ENCODE measurements around the gene RNASE1. TPM values are rescaled to one million over a fixed set of nuclear protein-coding genes. Genes with fewer than 3 reads are reported as not detected.
"Not testable (repeated sequence)": the region's sequence is repeated elsewhere in the genome, so short reads cannot be mapped to it uniquely, and the experiment has no call there.

The RNASE1 gene
- total and polyA plus RNA-seq, 2 donors (not counting 3 experiments of a cell fraction or from before 2014, with no cell fraction given): 182 to 909 TPM

DNA sequence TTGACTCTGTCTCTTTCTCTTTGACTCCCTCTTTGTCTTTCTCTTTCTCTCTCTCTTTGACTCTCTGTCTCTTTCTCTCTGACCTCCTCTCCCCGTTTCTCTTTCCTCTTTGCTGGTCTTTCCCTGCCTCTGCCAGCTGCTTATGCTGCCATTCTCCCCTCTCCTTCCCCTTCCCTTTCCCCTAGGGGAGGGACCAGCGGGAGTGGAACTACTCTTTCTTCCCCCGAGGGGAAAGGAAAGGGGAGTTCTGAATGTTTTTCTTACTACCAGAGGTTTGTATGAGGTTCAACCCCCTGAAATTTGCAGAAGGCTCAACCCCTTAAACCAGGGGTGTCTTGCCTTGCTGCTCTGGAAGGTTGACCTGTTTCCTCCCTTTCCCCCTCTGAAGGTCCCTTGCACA, 24.7 kb upstream of the RNASE1 start:
- dilution Hi-C loops (cut with MboI; ENCODE audit: extremely low pct_ligation_motif_present, low sequenced_read_pairs) (no loop called here), intact Hi-C loops (cut with micrococcal nuclease) (no loop called here)
- H3K9me3 ChIP-seq (replicated peaks; ENCODE audit: control insufficient read depth, insufficient read depth, low read length): no peaks in the 10 kb centered on the region
- peaks cover 11% of the 10 kb centered on the region for H3K4me1 ChIP-seq (ENCODE audit: control insufficient read depth, extremely low read depth, insufficient read depth, low read length)
- no peaks in the 10 kb centered on the region for H3K36me3 ChIP-seq (ENCODE audit: control insufficient read depth in 2 of 2, extremely low read depth in 1 of 2, insufficient read depth in 2 of 2, low read length in 2 of 2)
- no TSS peak for BruUV-seq (replicated peaks)
- no peaks in the 10 kb centered on the region for H3K79me2 ChIP-seq (ENCODE audit: control insufficient read depth, insufficient read depth, low read length)
- no peaks in the 10 kb centered on the region for H4K20me1 ChIP-seq (replicated peaks; ENCODE audit: control insufficient read depth, extremely low read depth, insufficient read depth, low read length)
- CTCF ChIA-PET: interaction anchor here (1.0 kb wide), 1 partner anchor 24 kb away, joined by 3 read pairs; the partner anchor contains the start of gene RNASE1
- FAIRE-seq (no peak), DNase-seq (ENCODE audit: low read depth, low spot score) (no peak)
- no peak overlapping the region for H3K4me2 ChIP-seq (ENCODE audit: insufficient read depth, low read length)
- H3K4me3 ChIP-seq (replicated peaks in 1 of 3; ENCODE audit: insufficient read depth in 1 of 3, low read depth in 1 of 3, low read length in 3 of 3): no peak overlapping the region
- no peak overlapping the region for H3K9ac ChIP-seq (replicated peaks; ENCODE audit: extremely low read depth, insufficient read depth, low read length)
- POLR2A ChIA-PET: no interaction called here
- no peaks in the 10 kb centered on the region for H3K9me1 ChIP-seq (replicated peaks; ENCODE audit: control insufficient read depth, extremely low read depth, insufficient read depth, low read length)
- H3K27ac ChIP-seq (ENCODE audit: insufficient read depth, low read depth, low read length): no peak overlapping the region
- TF ChIP-seq MYC (IDR thresholded peaks at IDR 0.05; ENCODE audit: low read depth, low read length) (no peak), GATA2 (IDR thresholded peaks at IDR 0.05; ENCODE audit: insufficient read depth, insufficient read length, low read depth, low read length) (no peak), FOS (IDR thresholded peaks at IDR 0.05; ENCODE audit: borderline replicate concordance, insufficient read depth, low read length) (no peak), POLR2AphosphoS5 (IDR thresholded peaks at IDR 0.05; ENCODE audit: insufficient read depth, low read depth, low read length) (no peak), EZH2 (IDR thresholded peaks at IDR 0.05; ENCODE audit: borderline replicate concordance, low read depth, low read length, severe bottlenecking) (no peak), JUN (IDR thresholded peaks at IDR 0.05; ENCODE audit: borderline replicate concordance, insufficient read depth, insufficient read length, low read depth) (no peak), POLR2A (IDR thresholded peaks at IDR 0.05; ENCODE audit: low read depth, low read length) (no peak)
- TF ChIP-seq, protein P1, sequence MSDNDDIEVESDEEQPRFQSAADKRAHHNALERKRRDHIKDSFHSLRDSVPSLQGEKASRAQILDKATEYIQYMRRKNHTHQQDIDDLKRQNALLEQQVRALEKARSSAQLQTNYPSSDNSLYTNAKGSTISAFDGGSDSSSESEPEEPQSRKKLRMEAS (IDR thresholded peaks at IDR 0.05; ENCODE audit: insufficient read depth, insufficient read length): no peak
- TF ChIP-seq, protein P2, sequence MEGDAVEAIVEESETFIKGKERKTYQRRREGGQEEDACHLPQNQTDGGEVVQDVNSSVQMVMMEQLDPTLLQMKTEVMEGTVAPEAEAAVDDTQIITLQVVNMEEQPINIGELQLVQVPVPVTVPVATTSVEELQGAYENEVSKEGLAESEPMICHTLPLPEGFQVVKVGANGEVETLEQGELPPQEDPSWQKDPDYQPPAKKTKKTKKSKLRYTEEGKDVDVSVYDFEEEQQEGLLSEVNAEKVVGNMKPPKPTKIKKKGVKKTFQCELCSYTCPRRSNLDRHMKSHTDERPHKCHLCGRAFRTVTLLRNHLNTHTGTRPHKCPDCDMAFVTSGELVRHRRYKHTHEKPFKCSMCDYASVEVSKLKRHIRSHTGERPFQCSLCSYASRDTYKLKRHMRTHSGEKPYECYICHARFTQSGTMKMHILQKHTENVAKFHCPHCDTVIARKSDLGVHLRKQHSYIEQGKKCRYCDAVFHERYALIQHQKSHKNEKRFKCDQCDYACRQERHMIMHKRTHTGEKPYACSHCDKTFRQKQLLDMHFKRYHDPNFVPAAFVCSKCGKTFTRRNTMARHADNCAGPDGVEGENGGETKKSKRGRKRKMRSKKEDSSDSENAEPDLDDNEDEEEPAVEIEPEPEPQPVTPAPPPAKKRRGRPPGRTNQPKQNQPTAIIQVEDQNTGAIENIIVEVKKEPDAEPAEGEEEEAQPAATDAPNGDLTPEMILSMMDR (IDR thresholded peaks at IDR 0.05; ENCODE audit: extremely low read depth in 1 of 2, insufficient read depth in 1 of 2, low read depth in 1 of 2, low read length in 2 of 2): no peak
- no peaks in the 10 kb centered on the region for H3K27me3 ChIP-seq (ENCODE audit: control insufficient read depth in 2 of 2, insufficient read depth in 2 of 2, low read length in 2 of 2)
- H2AFZ ChIP-seq (ENCODE audit: low read depth, low read length): no peak overlapping the region

DNA sequence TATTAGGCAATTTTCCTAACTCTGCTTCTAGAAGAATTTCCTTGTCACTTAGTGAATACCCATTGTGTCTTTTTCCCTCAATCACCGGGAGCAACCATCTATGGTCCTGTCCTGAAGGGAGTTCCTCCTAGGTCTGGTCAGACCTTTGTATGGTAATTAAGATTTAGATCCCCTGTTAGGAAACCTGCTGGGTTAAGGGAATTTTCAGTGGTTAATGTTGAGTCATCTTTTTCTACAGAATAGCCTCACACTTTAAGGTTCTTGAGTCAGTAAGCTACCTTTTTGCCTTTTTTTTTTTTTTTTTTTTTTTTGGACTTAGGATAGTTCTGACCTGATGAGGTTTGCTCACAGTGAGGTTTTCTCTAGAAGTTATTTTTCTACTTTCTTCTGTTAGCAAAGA, 24.0 kb upstream of the RNASE1 start:
- CTCF ChIA-PET: interaction anchor here (0.6 to 1.0 kb wide), 3 partner anchors 24 to 508 kb away, joined by 3 to 4 read pairs (median 3); partner anchors contain the start of gene RNASE1

More for the DNA sequence above, 24.0 kb upstream of the RNASE1 start:
- peak overlapping the region; percentile 45 for H3K4me2 ChIP-seq (ENCODE audit: insufficient read depth, low read length)
- H2AFZ ChIP-seq (ENCODE audit: low read depth, low read length); POLR2A ChIA-PET; H3K79me2 ChIP-seq (ENCODE audit: control insufficient read depth, insufficient read depth, low read length); H3K27me3 ChIP-seq (ENCODE audit: control insufficient read depth in 2 of 2, insufficient read depth in 2 of 2, low read length in 2 of 2); H3K9me3 ChIP-seq (replicated peaks; ENCODE audit: control insufficient read depth, insufficient read depth, low read length); H3K9me1 ChIP-seq (replicated peaks; ENCODE audit: control insufficient read depth, extremely low read depth, insufficient read depth, low read length); DNase-seq (ENCODE audit: low read depth, low spot score); H4K20me1 ChIP-seq (replicated peaks; ENCODE audit: control insufficient read depth, extremely low read depth, insufficient read depth, low read length); H3K4me3 ChIP-seq (replicated peaks in 1 of 3; ENCODE audit: insufficient read depth in 1 of 3, low read depth in 1 of 3, low read length in 3 of 3); dilution Hi-C loops (cut with MboI; ENCODE audit: extremely low pct_ligation_motif_present, low sequenced_read_pairs); BruUV-seq (replicated peaks); H3K36me3 ChIP-seq (ENCODE audit: control insufficient read depth in 2 of 2, extremely low read depth in 1 of 2, insufficient read depth in 2 of 2, low read length in 2 of 2): not testable (repeated sequence)
- intact Hi-C loops (cut with micrococcal nuclease): loop anchor here (1.0 kb wide), 1 partner anchor 24 kb away; the partner anchor contains the start of gene RNASE1
- peak; percentile 53 for FAIRE-seq
- peak overlapping the region; percentile 61 for H3K27ac ChIP-seq (ENCODE audit: insufficient read depth, low read depth, low read length)
- peak overlapping the region; percentile 3 for H3K9ac ChIP-seq (replicated peaks; ENCODE audit: extremely low read depth, insufficient read depth, low read length)
- H3K4me1 ChIP-seq (ENCODE audit: control insufficient read depth, extremely low read depth, insufficient read depth, low read length): peaks cover 11% of the 10 kb centered on the region
